UCSD-AML1 (cell line): Measurements from ENCODE around the gene FAM177A1.
"Not testable (repeated sequence)": the region's sequence is repeated elsewhere in the genome, so short reads cannot be mapped to it uniquely, and the experiment has no call there.

ENCODE experiments used
- DNase-seq: peaks from one replicate; lab custom pipeline; 2025; ENCODE audit not compliant: unreplicated experiment; lab: John Stamatoyannopoulos, UW

FAM177A1 gene

GRCh38 chr14:35061113-35061791 is 15.2 kb downstream of the FAM177A1 start:
- DNase-seq: not testable (repeated sequence)

DNA sequence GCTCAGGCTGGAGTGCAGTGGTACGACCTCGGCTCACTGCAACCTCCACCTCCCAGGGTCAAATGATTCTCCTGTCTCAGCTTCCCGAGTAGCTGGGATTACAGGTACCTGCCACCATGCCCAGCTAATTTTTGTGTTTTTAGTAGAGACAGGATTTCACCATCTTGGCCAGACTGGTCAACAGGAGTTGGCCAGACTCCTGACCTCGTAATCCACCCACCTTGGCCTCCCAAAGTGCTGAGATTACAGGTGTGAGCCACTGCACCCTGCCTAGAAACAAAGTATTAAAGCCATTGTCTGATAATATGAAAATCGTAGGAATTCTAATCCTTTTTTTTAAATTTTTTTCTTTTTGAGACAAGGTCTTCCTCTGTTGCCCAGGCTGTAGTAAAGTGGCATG is 19.7 kb downstream of the FAM177A1 start:
- not testable (repeated sequence) for DNase-seq

GRCh38 chr14:35068238-35069012 is 22.4 kb downstream of the FAM177A1 start:
- no peak for DNase-seq

DNA sequence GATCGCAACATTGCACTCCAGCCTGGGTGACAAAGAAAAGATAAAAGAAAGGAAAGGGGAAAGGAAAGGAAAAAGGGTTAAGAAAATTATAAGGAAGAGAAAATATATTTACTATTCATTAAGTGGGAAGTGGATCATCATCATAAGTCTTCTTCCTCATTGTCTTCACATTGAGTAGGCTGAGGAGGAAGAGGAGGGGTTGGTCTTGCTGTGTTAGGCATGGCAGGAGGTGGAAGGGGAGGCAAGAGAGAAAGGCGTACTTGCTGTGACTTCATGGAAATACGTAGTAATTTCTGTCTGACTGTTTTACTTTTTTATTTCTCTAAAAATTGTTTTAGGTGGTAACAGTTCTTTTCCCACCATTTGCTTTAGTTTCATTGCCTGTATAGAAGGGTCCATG is 26.2 kb downstream of the FAM177A1 start:
- DNase-seq: no peak

GRCh38 chr14:35073486-35073885 is 27.4 kb downstream of the FAM177A1 start:
- DNase-seq: no peak

DNA sequence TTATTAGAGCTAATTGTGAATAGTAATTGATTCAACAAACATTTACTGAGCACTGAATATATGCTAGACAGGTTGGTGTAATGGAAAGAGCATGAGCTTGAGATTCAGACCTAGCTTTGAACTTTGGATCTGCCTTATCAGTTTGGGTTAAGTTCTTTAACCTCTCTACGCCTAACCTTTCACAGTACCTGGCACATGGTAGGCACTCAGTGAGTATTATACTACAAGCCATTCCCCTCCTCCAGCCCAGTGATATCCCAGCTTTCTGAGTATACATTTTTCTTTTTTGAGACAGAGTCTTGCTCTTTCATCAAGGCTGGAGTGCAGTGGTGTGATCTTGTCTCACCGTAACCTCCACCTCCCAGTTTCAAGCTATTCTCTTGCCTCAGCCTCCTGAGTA is 32.0 kb downstream of the FAM177A1 start:
- DNase-seq: no peak

DNA sequence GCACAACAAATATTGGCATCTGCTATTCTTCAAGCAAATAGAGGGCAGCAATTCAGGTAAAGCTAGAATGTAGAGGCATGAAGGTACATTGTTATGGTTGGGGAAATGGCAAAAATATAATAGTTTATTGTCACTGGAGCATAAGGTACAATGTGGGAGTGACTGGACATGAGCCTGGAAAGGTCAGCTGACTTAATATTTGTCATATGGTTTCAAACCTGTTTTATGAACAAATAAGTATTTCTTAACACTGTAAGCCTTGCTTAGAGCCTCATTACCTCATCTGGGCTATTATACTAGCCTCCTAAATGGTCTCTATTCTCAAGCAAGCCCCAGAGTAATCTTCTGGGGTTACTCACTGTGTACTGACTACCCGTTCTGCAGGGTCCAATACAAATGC is 33.7 kb downstream of the FAM177A1 start:
- DNase-seq: no peak

- DNase-seq: no peak
Measured at GRCh38 chr14:35083530-35084150, 37.6 kb downstream of the FAM177A1 start.

DNA sequence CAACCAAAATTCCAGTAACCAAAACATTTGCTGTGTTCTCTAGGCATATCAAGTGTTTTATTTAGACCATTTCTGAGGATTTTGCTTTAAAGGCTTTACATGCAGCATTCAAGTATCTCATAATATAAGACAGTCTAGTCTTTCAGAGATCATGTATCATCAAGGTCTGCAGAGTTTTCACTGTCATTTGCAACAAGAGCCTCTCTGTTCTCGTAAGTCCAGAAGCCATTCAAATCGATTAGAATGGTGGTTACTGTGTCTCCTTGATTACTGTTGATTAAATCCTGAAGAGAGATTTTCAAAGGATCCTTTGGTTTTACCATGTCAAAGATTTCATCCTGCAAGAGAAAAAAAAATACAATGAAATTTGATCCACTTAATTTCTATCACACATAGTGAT is 39.4 kb downstream of the FAM177A1 start:
- no peak for DNase-seq

- DNase-seq: no peak
Measured at GRCh38 chr14:35088514-35088913, 42.4 kb downstream of the FAM177A1 start.

DNA sequence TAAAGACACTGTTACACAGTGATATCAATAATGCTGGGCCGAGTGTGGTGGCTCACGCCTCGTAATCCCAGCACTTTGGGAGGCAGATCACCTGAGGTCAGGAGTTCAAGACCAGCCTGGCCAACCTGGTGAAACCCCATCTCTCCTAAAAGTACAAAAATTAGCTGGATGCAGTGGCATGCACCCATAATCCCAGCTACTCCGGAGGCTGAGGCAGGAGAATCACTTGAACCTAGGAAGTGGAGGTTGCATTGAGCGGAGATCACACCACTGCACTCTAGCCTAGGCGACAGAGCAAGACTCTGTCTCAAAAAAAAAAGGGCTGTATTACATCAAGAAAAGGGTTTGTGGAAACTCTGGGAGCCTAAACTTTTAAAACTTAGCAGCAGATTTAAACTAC is 48.6 kb downstream of the FAM177A1 start:
- not testable (repeated sequence) for DNase-seq

DNA sequence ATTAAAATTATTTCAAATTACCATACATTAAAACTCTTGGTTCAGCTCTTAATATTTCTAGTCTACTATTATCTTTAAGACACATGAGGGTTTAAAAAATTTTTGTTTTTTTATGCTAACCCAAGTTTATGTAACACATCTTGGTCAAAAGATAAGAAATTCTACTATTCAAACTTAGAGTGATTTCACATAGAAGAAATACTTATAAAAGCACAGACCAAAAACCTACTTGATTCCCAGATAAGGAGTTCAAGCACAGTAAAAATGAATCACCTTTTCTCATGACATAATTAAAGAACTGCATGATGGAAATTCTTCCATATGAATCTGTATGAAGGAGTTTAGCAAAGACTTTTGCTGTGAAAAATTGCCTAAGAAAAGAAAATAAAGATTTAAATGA is 61.8 kb downstream of the FAM177A1 start:
- DNase-seq: no peak

DNA sequence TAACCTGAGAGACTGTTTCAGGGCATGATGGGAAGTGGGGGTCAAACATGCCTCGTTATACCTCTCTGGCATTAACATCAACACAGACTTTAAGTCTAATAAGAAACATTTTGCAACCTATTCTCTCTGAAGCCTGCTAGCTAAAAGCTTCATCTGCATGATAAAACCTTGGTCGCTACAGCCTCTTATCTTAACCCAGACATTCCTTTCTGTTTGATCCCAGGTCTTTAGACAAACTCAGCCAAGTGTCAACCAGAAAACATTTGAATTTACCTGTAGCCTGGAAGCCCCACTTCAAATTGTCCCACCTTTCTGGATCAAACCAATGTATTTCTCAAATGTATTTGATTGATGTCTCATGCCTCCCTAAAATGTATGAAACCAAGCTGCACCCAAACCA is 66.6 kb downstream of the FAM177A1 start:
- DNase-seq: no peak

- no peak for DNase-seq
Measured at GRCh38 chr14:35113308-35113950, 67.4 kb downstream of the FAM177A1 start.

GRCh38 chr14:35114036-35114435 is 68.0 kb downstream of the FAM177A1 start:
- no peak for DNase-seq

GRCh38 chr14:35116242-35116641 is 70.2 kb downstream of the FAM177A1 start:
- DNase-seq: no peak

DNA sequence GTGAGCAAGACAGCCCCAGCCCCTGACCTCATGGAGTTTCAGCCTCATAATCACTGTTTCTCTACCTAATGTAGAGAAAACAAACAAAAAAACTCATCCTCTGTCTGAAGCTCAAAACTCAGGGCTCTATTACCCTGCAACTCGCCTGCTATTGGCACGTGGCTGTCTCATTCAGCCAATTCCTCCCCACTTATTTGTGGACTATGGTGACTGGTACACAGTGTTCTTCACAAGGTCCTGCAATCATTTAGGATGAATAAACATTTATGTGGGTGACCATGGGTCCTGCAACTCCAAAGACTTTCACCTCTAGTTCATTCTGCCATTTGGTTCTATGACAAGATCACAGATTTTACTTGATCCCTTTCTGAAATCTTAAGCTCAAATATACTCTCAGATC is 71.0 kb downstream of the FAM177A1 start:
- DNase-seq: no peak

DNA sequence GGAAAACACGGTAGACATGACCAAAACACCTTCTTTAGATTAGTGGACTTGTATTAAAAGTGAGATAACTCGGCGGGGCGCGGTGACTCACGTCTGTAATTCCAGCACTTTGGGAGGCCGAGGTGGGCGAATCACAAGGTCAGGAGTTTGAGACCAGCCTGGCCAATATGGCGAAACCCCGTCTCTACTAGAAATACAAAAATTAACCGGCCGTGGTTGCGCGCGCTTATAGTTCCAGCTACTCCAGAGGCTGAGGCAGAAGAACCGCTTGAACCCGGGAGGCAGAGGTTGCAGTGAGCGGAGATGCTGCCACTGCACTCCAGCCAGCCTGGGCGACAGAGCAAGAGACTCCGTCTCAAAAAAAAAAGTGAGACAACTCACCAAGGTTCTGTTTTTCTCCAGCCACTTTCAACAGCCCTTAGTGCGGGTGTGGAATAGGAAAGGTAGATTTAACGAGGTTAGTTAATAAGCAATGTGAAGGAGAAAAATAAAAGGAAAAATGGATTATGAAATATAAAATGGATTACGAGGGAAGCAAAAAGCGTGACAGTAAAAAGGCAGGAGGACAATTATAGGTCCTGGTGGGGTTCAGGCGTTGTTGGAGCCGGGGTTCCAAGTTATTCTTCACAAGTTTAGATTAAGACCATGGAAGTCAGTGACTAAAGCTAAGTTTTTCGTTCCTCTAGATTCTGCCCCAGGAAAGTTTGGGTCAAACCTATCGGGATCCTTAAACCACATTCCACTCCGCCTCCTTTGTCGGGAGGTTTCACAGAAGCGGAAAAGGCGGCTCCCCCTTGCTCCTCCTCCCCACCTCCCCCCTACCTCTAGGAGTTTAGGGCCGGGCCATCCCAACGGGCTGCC is 75.2 kb downstream of the FAM177A1 start:
- no peak for DNase-seq

GRCh38 chr14:35121887-35122695 is 76.0 kb downstream of the FAM177A1 start, which contains the start of the genes PPP2R3C and PRORP:
TSS of gene PPP2R3C (minus strand) at chr14:35121990. CDS start at chr14:35121959, 31 bp downstream.
TSS of gene PRORP (plus strand) at chr14:35122552. CDS start at chr14:35123246, 694 bp downstream.
- peak; percentile 93 for DNase-seq
